Subcutaneous adipose tissue (tissue), 4 donors: ENCODE results near the gene MAPK14. TPM values are rescaled to one million over a fixed set of nuclear protein-coding genes. Genes with fewer than 3 reads are reported as not detected.

Source experiments
- CTCF ChIP-seq: fragments of 450-650 bp; IDR thresholded peaks from one replicate; pipeline ENCODE4 v1.5.1; 2016; ENCODE audit warnings: low read depth, mild to moderate bottlenecking, control low read depth, antibody characterized with exemption, moderate library complexity
- total RNA-seq, 4 donors: library from RNA; depleted of rRNA; stranded (reverse); fragments of >200 nt; gene quantifications; one replicate each; pipeline ENCODE4 v1.1.0, GENCODE V29; 2016

MAPK14 gene
- total RNA-seq, 4 donors from 2014 or later, result 78.2 to 96.5 (median 88.8) TPM

GRCh38 chr6:36019167-36019566 lies 8.4 kb upstream of the MAPK14 start:
- no peak for TF ChIP-seq CTCF

- no peak for TF ChIP-seq CTCF
Observed at GRCh38 chr6:36020154-36020553, 7.5 kb upstream of the MAPK14 start.

GRCh38 chr6:36023996-36024795 lies 3.4 kb upstream of the MAPK14 start, which contains the start of gene SLC26A8:
SLC26A8 (minus strand) TSS chr6:36024641; CDS start chr6:36019707, 4,934 bp downstream.
- TF ChIP-seq CTCF, result no peak

- TF ChIP-seq CTCF, result no peak
Observed at GRCh38 chr6:36025260-36025931, 2.2 kb upstream of the MAPK14 start.

GRCh38 chr6:36025932-36026327 lies 1.7 kb upstream of the MAPK14 start:
- TF ChIP-seq CTCF, result no peak

- no peak for TF ChIP-seq CTCF
Observed at GRCh38 chr6:36028088-36028876, 674 bp downstream of the MAPK14 start.

- no peak for TF ChIP-seq CTCF
Observed at GRCh38 chr6:36028877-36029324, 1.3 kb downstream of the MAPK14 start.
